Tongue (tissue), 3 donors: ENCODE results near the gene ZNF3. TPM values are rescaled to one million over a fixed set of nuclear protein-coding genes. Genes with fewer than 3 reads are reported as not detected.

Source experiments
- DNase-seq: peaks from one replicate; pipeline ENCODE4 v3.0.0-alpha.2; 2015
- small RNA-seq: library from RNA; depleted of rRNA; stranded (forward); fragments of <200 nt; gene quantifications from one replicate; pipeline ENCODE3, GENCODE V24; 2014; ENCODE audit warnings: low replicate concordance
- total RNA-seq: library from RNA; depleted of rRNA; stranded (reverse); fragments of >200 nt; gene quantifications from one replicate; pipeline ENCODE4 v1.2.3, GENCODE V29; 2014

ZNF3 gene
- total RNA-seq, 1 donor from 2014 or later = 28.0 TPM

GRCh38 chr7:100053215-100053614 lies 28.3 kb downstream of the ZNF3 start:
- DNase-seq = peak; percentile 94

GRCh38 chr7:100051611-100052010 lies 29.9 kb downstream of the ZNF3 start:
- no peak for DNase-seq

- DNase-seq = peak; percentile 95
Measured at GRCh38 chr7:100049441-100050291, 31.9 kb downstream of the ZNF3 start, which contains the start of gene ZSCAN21. TSS of gene ZSCAN21 (plus strand) at chr7:100049774. CDS start at chr7:100057007, 7,233 bp downstream.

GRCh38 chr7:100048680-100049079 lies 32.8 kb downstream of the ZNF3 start:
- no peak for DNase-seq

- no peak for DNase-seq
Measured at GRCh38 chr7:100044718-100045117, 36.8 kb downstream of the ZNF3 start.

- DNase-seq = no peak
Measured at GRCh38 chr7:100040575-100040974, 40.9 kb downstream of the ZNF3 start.

GRCh38 chr7:100038326-100038725 lies 43.2 kb downstream of the ZNF3 start:
- DNase-seq = no peak

GRCh38 chr7:100035876-100036275 lies 45.6 kb downstream of the ZNF3 start:
- DNase-seq = no peak

GRCh38 chr7:100034871-100035510 lies 46.5 kb downstream of the ZNF3 start:
- no peak for DNase-seq

- no peak for DNase-seq
Measured at GRCh38 chr7:100033526-100033925, 48.0 kb downstream of the ZNF3 start.

- DNase-seq = no peak
Measured at GRCh38 chr7:100029596-100029995, 51.9 kb downstream of the ZNF3 start.

GRCh38 chr7:100027197-100027596 lies 54.3 kb downstream of the ZNF3 start:
- DNase-seq = no peak

- DNase-seq = no peak
Measured at GRCh38 chr7:100024020-100024619, 57.4 kb downstream of the ZNF3 start.

GRCh38 chr7:100023526-100023925 lies 58.0 kb downstream of the ZNF3 start:
- no peak for DNase-seq

- DNase-seq = no peak
Measured at GRCh38 chr7:100022621-100023020, 58.9 kb downstream of the ZNF3 start.

- no peak for DNase-seq
Measured at GRCh38 chr7:100021297-100021696, 60.2 kb downstream of the ZNF3 start.

Small RNA genes lying within 50 kb of the gene (small RNA-seq; reads per million reads assigned to genes)
- gene MIR106B = 80.6 reads per million, percentile 96 among the genes with 10 or more reads in this experiment
- gene MIR25 = 1,497 reads per million, percentile 99 among the genes with 10 or more reads in this experiment
- 240 reads per million, percentile 98 among the genes with 10 or more reads in this experiment for gene MIR93

Other genes with a start within 250 kb of the ZNF3 start
- gene OR2AE1, start 204.7 kb downstream of the ZNF3 start, total RNA-seq = not detected
- 22.8 TPM for gene TRIM4, start 162.2 kb downstream of the ZNF3 start, total RNA-seq
- not detected for gene GJC3, start 152.1 kb downstream of the ZNF3 start, total RNA-seq
- gene AZGP1, start 105.7 kb downstream of the ZNF3 start, total RNA-seq = 51.0 TPM
- gene ZKSCAN1, start 66.1 kb downstream of the ZNF3 start, total RNA-seq = 51.4 TPM
- 18.9 TPM for gene ZSCAN21, start 31.9 kb downstream of the ZNF3 start, total RNA-seq
- 50.4 TPM for gene COPS6, start 7.2 kb upstream of the ZNF3 start, total RNA-seq
- 53.0 TPM for gene MCM7, start 19.7 kb upstream of the ZNF3 start, total RNA-seq
- gene AP4M1, start 19.9 kb upstream of the ZNF3 start, total RNA-seq = 19.7 TPM
- gene TAF6, start 37.6 kb upstream of the ZNF3 start, total RNA-seq = 38.6 TPM
- gene CNPY4, start 37.9 kb upstream of the ZNF3 start, total RNA-seq = 24.4 TPM
- gene MBLAC1, start 45.2 kb upstream of the ZNF3 start, total RNA-seq = 0.82 TPM
- gene LAMTOR4, start 67.2 kb upstream of the ZNF3 start, total RNA-seq = 57.7 TPM
- 4.5 TPM for gene TRAPPC14, start 77.0 kb upstream of the ZNF3 start, total RNA-seq
- gene GAL3ST4, start 86.9 kb upstream of the ZNF3 start, total RNA-seq = 9.2 TPM
- 5.7 TPM for gene GPC2, start 95.7 kb upstream of the ZNF3 start, total RNA-seq
- 0.72 TPM for gene STAG3, start 96.2 kb upstream of the ZNF3 start, total RNA-seq
- gene PVRIG, start 138.2 kb upstream of the ZNF3 start, total RNA-seq = not detected
- not detected for gene SPDYE3, start 226.0 kb upstream of the ZNF3 start, total RNA-seq